HepG2 (cell line): ENCODE results near the gene TMEFF2. TPM values are rescaled to one million over a fixed set of nuclear protein-coding genes. Genes with fewer than 3 reads are reported as not detected.

Source experiments
- ATAC-seq: fragments of 200-7000 bp; cut with Tn5 transposase; 3 replicates; pipeline ENCODE4 v1.9.1; 2020; ENCODE audit warnings: mild to moderate bottlenecking, moderate library complexity
- BruUV-seq: library from RNA; stranded (reverse); fragments of 400-500 nt; replicated peaks from 2 replicates; lab custom pipeline; 2021; lab: Mats Ljungman, UMichigan
- CTCF ChIA-PET: fragments of 300-600 bp; formaldehyde crosslinking; extraction: SDS; loops from one replicate; lab custom pipeline; 2021; ENCODE audit warnings: low total read pairs, inconsistent platforms, low intra/inter-chr PET ratio; lab: Yijun Ruan, JAX
- POLR2A ChIA-PET: fragments of 350-600 bp; sonication (Branson Sonifier 250); formaldehyde crosslinking; loops from one replicate; lab custom pipeline; 2020; ENCODE audit warnings: antibody characterized with exemption, inconsistent platforms; lab: Yijun Ruan, JAX
- DNase-seq: peaks from one replicate; pipeline ENCODE4 v3.0.0-alpha.2; 2015; ENCODE audit warnings: low spot score
- FAIRE-seq: peaks from 3 replicates; lab custom pipeline; 2011; peaks lifted over from hg19 to GRCh38; lab: Jason Lieb, UNC
- H2AFZ ChIP-seq: one replicate; pipeline ENCODE4 v1.6.1; 2011; ENCODE audit warnings: low read length, inconsistent platforms
- H3K27ac ChIP-seq: fragments of 300-600 bp; 3 replicates; pipeline ENCODE4 v1.8.0; 2011; ENCODE audit warnings: mixed run types, mild to moderate bottlenecking, mixed read lengths, low read length, inconsistent platforms; ENCODE audit not compliant: insufficient read depth; ENCODE audit errors: extremely low read length
- H3K27me3 ChIP-seq, 2 experiments: fragments of 200-600 bp in 1 of 2; 2 replicates in 1 of 2; 3 replicates in 1 of 2; pipeline versions ENCODE4 v1.6.0 to v1.8.0; 2011; ENCODE audit warnings: low read length in 2 of 2, mild to moderate bottlenecking in 2 of 2, moderate library complexity in 2 of 2, inconsistent platforms in 1 of 2; ENCODE audit not compliant: insufficient read depth in 2 of 2, control insufficient read depth in 1 of 2
- H3K36me3 ChIP-seq, 2 experiments: fragments of 200-600 bp in 1 of 2; replicated peaks in 1 of 2; 2 replicates in 1 of 2; 3 replicates in 1 of 2; pipeline versions ENCODE4 v1.5.1 to v1.8.0; 2011; ENCODE audit warnings: low read length in 2 of 2, inconsistent platforms in 1 of 2; ENCODE audit not compliant: insufficient read depth in 2 of 2, control insufficient read depth in 1 of 2
- H3K4me1 ChIP-seq: 2 replicates; pipeline ENCODE4 v1.5.1; 2012; ENCODE audit warnings: low read length, inconsistent platforms; ENCODE audit not compliant: insufficient read depth
- H3K4me2 ChIP-seq: 2 replicates; pipeline ENCODE4 v1.6.0; 2011; ENCODE audit warnings: low read depth, low read length, inconsistent platforms
- H3K4me3 ChIP-seq, 3 experiments: fragments of 200-600 bp in 1 of 3; sonication (generic), shearing (Covaris generic) in 1 of 3; replicated peaks in 1 of 3; 2 replicates each; pipeline ENCODE4 v1.5.1; 2011 to 2016; ENCODE audit warnings: low read length in 3 of 3, inconsistent platforms in 2 of 3, low read depth in 2 of 3, mild to moderate bottlenecking in 2 of 3, control low read depth in 1 of 3, mixed read lengths in 1 of 3; ENCODE audit not compliant: insufficient read depth in 1 of 3
- H3K79me2 ChIP-seq: one replicate; pipeline ENCODE4 v1.6.1; 2011; ENCODE audit warnings: low read length, inconsistent platforms; ENCODE audit not compliant: insufficient read depth
- H3K9ac ChIP-seq: 2 replicates; pipeline ENCODE4 v1.6.0; 2011; ENCODE audit warnings: mild to moderate bottlenecking, low read depth, low read length, inconsistent platforms; ENCODE audit not compliant: insufficient read depth
- H3K9me3 ChIP-seq: 2 replicates; pipeline ENCODE4 v1.5.1; 2012; ENCODE audit warnings: mild to moderate bottlenecking, low read length
- H4K20me1 ChIP-seq: 2 replicates; pipeline ENCODE4 v1.6.0; 2011; ENCODE audit warnings: inconsistent platforms, mild to moderate bottlenecking, low read length, moderate library complexity; ENCODE audit not compliant: insufficient read depth
- CEBPB ChIP-seq: IDR thresholded peaks from 2 replicates; pipeline ENCODE4 v1.6.1; 2011; ENCODE audit warnings: low read depth, low read length, improper control_type of control experiment, borderline replicate concordance
- HNF1A ChIP-seq, 2 experiments: sonication (generic) in 1 of 2; formaldehyde crosslinking in 1 of 2; IDR thresholded peaks; 2 replicates each; pipeline versions ENCODE4 v1.4.0 to v1.6.1; 2016 to 2020; ENCODE audit warnings: borderline replicate concordance in 1 of 2, low read depth in 1 of 2, mild to moderate bottlenecking in 1 of 2, missing genetic modification reagents in 1 of 2
- KDM1A ChIP-seq: IDR thresholded peaks from 2 replicates; pipeline ENCODE4 v1.6.1; 2016; ENCODE audit warnings: missing compliant biosample characterization
- NFE2L1 ChIP-seq: sonication (generic); formaldehyde crosslinking; IDR thresholded peaks from 2 replicates; pipeline ENCODE4 v1.4.0; 2020; ENCODE audit warnings: missing genetic modification reagents, mild to moderate bottlenecking, borderline replicate concordance
- PRDM15 ChIP-seq: sonication (generic); formaldehyde crosslinking; IDR thresholded peaks from 2 replicates; pipeline ENCODE4 v1.4.0; 2020; ENCODE audit warnings: missing genetic modification reagents
- SOX5 ChIP-seq: IDR thresholded peaks from 2 replicates; pipeline ENCODE4 v1.6.1; 2016; ENCODE audit warnings: borderline replicate concordance
- TCF7 ChIP-seq: sonication (generic); IDR thresholded peaks from 2 replicates; pipeline ENCODE4 v1.6.1; 2016; ENCODE audit warnings: antibody characterized with exemption, low read depth
- U2AF1 ChIP-seq: fragments of 200-400 bp; formaldehyde crosslinking; optimal IDR thresholded peaks from 2 replicates; pipeline ENCODE3; 2017; ENCODE audit warnings: mild to moderate bottlenecking, low read depth, low read length
- ZNF232 ChIP-seq: sonication (generic); formaldehyde crosslinking; IDR thresholded peaks from 2 replicates; pipeline ENCODE4 v1.4.0; 2020; ENCODE audit warnings: missing genetic modification reagents, borderline replicate concordance
- ZNF234 ChIP-seq: sonication (generic); formaldehyde crosslinking; conservative IDR thresholded peaks from 2 replicates; pipeline ENCODE4 v1.5.1; 2020; ENCODE audit warnings: mild to moderate bottlenecking, missing genetic modification reagents
- WGBS: methylation state at CpG from one replicate; pipeline ENCODE4 v1.1.6; 2017; ENCODE audit warnings: low lambda C conversion rate; 5-methylcytosine and 5-hydroxymethylcytosine counted together
- in situ Hi-C: cut with HindIII; loops from 2 replicates; pipeline ENCODE4 v1.10.0; 2017; ENCODE audit warnings: low pct_unique_long_range_greater_than_20kb; ENCODE audit not compliant: extremely low pct_ligation_motif_present
- intact Hi-C: fragments of 100-400 bp; cut with micrococcal nuclease; formaldehyde crosslinking; loops from one replicate; pipeline ENCODE4 v1.10.0; 2022; ENCODE audit not compliant: unreplicated experiment
- polyA plus RNA-seq, 8 experiments: library from polyadenylated mRNA; depleted of rRNA in 3 of 8; stranded (reverse) in 7 of 8; unstranded in 1 of 8; fragments of >200 nt; fragmentation: Illumina TruSeq in 4 of 8; extraction: Trizol in 4 of 8; gene quantifications; 2 replicates each; pipeline versions ENCODE4 v1.2.1 to v1.2.3, GENCODE V29; 2011 to 2016; ENCODE audit warnings: low read depth in 4 of 8, missing spikeins in 1 of 8, mixed read lengths in 1 of 8; ENCODE audit not compliant: insufficient read depth in 1 of 8
- total RNA-seq, 5 experiments: library from RNA; depleted of rRNA; stranded (reverse); fragments of >200 nt; fragmentation: Illumina TruSeq; extraction: Trizol; gene quantifications; 2 replicates each; pipeline ENCODE4 v1.2.3, GENCODE V29; 2016; ENCODE audit warnings: low read depth in 1 of 5

Gene TMEFF2
- total and polyA plus RNA-seq, 2 of the 13 experiments (the other 11 are each of a cell fraction or from before 2014, with no cell fraction given), result not detected

- no peaks in the 10 kb centered on the region for H3K9me3 ChIP-seq
- ATAC-seq (no peak), DNase-seq (no peak), FAIRE-seq (no peak)
- 36% methylated on average over 3 of the region's 3 CpGs for WGBS
- H3K4me1 ChIP-seq, result 0 out of 2 replicates have a peak, but pooled peaks cover 8% of the 10 kb centered on the region
- no peaks in the 10 kb centered on the region for H3K27me3 ChIP-seq
- intact Hi-C loops (no loop called here), in situ Hi-C loops (no loop called here)
- no peak for TF ChIP-seq TCF7
- TF ChIP-seq PRDM15 (CRISPR knock-in tag), result 0 out of 2 replicates have a peak, but pooled peaks have one; percentile 12
- 0 out of 2 replicates have a peak, but pooled peaks have one; percentile 7 for TF ChIP-seq CEBPB
- CTCF ChIA-PET, result no interaction called here
- no peak overlapping the region for H3K27ac ChIP-seq
- no peaks in the 10 kb centered on the region for H3K36me3 ChIP-seq
- BruUV-seq, result no TSS peak
- no peaks in the 10 kb centered on the region for H4K20me1 ChIP-seq
- H3K79me2 ChIP-seq, result no peaks in the 10 kb centered on the region
- no peak overlapping the region for H3K4me3 ChIP-seq
- H3K9ac ChIP-seq, result no peak overlapping the region
- no peak overlapping the region for H3K4me2 ChIP-seq
- no peak overlapping the region for H2AFZ ChIP-seq
- POLR2A ChIA-PET, result no interaction called here
These were observed 266.7 kb downstream of the TMEFF2 start for GRCh38 chr2:191927991-191928390.

- Histone ChIP-seq H3K27me3 (no peaks in the 10 kb centered on the region), H3K4me3 (no peak overlapping the region), H3K27ac (no peak overlapping the region), H3K79me2 (no peaks in the 10 kb centered on the region), H3K4me2 (no peak overlapping the region), H2AFZ (no peak overlapping the region), H4K20me1 (no peaks in the 10 kb centered on the region), H3K4me1 (0 out of 2 replicates have a peak, but pooled peaks cover 8% of the 10 kb centered on the region), H3K36me3 (no peaks in the 10 kb centered on the region), H3K9me3 (no peaks in the 10 kb centered on the region), H3K9ac (no peak overlapping the region)
- FAIRE-seq, result no peak
- ChIA-PET POLR2A (no interaction called here), CTCF (no interaction called here)
- DNase-seq, result no peak
- intact Hi-C loops (no loop called here), in situ Hi-C loops (no loop called here)
- ATAC-seq, result no peak
- no TSS peak for BruUV-seq
- 48% methylated on average over 4 of the region's 4 CpGs for WGBS
- TF ChIP-seq ZNF234, result no peak
- no peak for TF ChIP-seq SOX5 (CRISPR knock-in tag)
- no peak for TF ChIP-seq HNF1A (IDR thresholded peaks at IDR 0.05; ENCODE audit: low read depth)
- TF ChIP-seq HNF1A (CRISPR knock-in tag; IDR thresholded peaks at IDR 0.05; ENCODE audit: borderline replicate concordance), result no peak
- TF ChIP-seq ZNF232, result no peak
- no peak for TF ChIP-seq NFE2L1
- no peak for TF ChIP-seq KDM1A (CRISPR knock-in tag)
- no peak for TF ChIP-seq U2AF1
These were observed 267.3 kb downstream of the TMEFF2 start for GRCh38 chr2:191927319-191927867.
